ENCODE measurements around the gene BMERB1.

Gene BMERB1

GRCh38 chr16:15618392-15618791 lies 184.0 kb downstream of the BMERB1 start:
- peak; percentile 29 for DNase-seq

- DNase-seq = no peak
These were observed 186.3 kb downstream of the BMERB1 start for GRCh38 chr16:15620611-15621195.

- DNase-seq = no peak
These were observed 187.1 kb downstream of the BMERB1 start for GRCh38 chr16:15621456-15621855.

GRCh38 chr16:15621889-15622288 lies 187.5 kb downstream of the BMERB1 start:
- DNase-seq = no peak

GRCh38 chr16:15631730-15632409 lies 197.5 kb downstream of the BMERB1 start:
- no peak for DNase-seq

GRCh38 chr16:15635926-15636325 lies 201.5 kb downstream of the BMERB1 start:
- no peak for DNase-seq

- no peak for DNase-seq
These were observed 202.0 kb downstream of the BMERB1 start for GRCh38 chr16:15636392-15636873.
